HG03097 (cell line): ENCODE measurements around the gene CFAP74.
A peak's percentile ranks its signal among the peaks of the same experiment; 100 is the strongest.
"Not testable (repeated sequence)": the region's sequence is repeated elsewhere in the genome, so short reads cannot be mapped to it uniquely, and the experiment has no call there.

ENCODE experiments used
- ATAC-seq: cut with Tn5 transposase; IDR thresholded peaks from one replicate; pipeline ENCODE4 v1.9.1; 2021; ENCODE audit not compliant: unreplicated experiment, low FRiP score

The CFAP74 gene

DNA sequence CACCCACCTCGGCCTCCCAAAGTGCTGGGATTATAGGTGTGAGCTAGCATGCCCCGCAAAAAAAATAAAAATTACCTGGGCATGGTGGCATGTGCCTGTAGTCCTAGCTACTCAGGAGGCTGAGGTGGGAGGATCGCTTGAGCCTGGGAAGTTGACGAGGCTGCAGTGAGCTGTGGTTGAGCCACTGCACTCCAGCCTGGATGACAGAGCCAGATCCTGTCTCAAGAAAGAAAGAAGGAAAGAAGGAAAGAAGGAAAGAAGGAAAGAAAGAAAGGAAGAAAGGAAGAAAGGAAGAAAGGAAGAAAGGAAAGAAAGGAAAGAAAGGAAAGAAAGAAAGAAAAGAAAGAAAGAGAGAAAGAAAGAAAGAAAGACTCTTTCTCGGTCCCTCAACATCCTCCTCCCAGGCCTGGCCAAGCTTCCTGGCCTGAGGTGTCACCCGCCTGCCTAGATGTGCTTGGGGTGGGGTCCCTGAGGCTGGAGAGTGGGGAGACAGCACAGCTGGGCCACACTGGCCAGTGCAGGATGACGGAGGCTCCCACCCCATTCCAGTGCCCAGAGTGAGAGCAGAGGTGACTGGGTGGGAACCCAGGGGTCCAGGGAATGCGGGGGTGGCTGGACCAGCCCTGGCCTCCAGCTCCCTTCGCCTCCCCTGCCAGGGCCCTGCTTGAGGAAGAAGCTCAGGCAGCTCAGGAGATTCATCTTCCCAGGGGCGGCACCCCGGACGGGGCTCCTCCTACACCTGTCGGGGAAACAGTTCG lies 102.5 kb downstream of the CFAP74 start:
- ATAC-seq = no peak

DNA sequence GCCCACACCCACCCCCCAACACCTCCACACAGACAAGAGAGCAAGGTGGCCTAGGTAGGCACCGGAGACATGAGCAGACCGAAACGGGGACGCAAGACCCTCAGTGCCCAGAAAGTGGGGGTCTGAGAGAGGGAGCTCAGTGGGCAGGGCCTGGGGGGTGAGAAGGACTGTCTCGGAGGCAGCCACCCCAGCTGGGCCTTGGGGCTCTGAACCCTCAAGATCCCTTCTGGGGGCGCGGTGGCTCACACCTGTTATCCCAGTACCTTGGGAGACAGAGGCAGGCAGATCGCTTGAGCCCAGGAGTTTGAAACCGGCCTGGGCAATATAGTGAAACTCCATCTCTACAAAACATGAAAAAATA lies 103.6 kb downstream of the CFAP74 start:
- no peak for ATAC-seq

- ATAC-seq = no peak
Measured at GRCh38 chr1:1899266-1899966, 104.2 kb downstream of the CFAP74 start.

DNA sequence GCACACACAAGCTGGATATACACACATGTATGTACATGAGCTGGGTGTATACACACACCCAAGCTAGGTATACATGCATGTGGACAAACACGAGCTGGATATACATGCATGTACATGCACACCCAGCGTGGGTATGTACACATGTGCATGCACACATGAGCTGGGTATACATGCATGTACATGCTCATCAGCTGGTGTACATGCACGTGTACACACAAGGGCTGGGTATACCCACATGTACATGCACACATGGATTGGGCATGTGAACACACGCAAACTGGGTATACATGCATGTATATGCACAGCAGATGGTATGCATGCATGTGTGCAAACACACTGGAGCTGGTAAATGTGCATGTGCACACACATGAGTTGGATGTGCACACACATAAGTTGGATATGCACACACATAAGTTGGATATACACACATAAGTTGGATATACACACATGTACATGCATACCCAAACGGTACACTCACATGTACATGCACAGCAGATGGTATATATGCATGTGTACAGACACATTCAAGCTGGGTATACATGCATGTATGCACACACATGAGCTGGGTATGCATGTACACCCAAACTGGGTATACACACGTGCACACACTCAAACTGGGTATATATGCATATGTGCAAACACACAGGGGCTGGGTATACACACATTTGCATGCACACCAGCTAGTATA lies 105.2 kb downstream of the CFAP74 start:
- ATAC-seq = no peak

DNA sequence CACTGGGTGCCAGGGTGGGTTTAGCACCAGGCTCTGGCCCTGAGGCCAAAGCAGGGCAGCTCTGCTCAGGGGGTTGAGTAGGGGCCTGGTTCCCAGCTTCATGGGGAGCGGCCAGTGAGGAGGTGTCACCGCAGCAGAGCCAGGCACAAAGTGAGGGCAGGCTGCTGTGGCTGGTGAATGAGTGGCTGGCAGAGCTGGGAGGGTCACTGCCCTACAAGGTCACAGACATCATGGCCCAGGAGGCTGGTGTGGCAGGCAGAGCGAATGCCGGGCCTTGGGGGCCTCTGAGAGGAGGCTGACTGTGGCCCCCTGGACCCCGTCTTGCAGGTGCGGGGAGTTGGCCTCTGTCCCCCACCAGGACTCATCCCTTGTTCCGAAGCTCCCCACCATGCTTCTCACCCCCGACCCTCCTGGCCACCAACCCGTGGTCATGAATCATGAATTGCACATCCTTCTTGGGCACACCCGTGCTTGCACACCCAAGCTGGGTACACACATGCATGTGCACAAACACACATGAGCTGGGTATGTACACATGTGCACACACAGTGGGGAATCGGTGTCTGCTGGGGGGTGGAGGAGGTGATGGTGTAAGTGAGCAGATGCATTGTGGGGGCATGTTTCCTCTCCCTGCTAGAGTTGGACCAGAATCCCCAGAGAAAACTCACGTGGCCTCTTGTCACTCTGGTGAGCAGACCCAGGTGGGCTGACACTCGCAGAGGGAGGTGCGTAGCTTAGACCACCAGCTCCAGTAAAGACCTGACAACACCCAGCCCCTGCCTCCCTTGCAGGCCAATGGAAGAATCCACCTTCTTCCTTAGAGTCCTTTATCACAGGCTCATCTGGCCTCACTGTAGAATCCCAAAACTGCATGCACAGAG lies 107.9 kb downstream of the CFAP74 start:
- ATAC-seq = no peak

- ATAC-seq = no peak
Measured at GRCh38 chr1:1895060-1895418, 108.5 kb downstream of the CFAP74 start.

GRCh38 chr1:1894354-1895059 lies 109.1 kb downstream of the CFAP74 start:
- no peak for ATAC-seq

DNA sequence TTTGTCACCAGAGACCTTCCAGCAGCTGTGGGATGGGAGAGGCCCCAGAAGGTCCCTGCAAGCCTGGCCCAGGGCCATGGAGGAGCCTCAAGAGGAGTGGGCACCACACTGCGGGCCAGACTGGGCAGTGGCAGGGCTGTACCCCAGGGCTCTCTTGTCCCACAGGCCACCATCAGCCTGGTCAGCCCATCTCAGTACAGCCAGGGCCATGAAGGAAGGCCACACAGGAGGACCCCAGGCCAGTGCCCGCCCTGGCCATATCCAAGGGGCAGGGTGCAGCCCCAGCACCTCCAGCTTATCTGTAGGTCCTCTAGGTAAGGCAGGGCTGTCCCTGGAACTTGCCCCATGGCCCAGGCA lies 109.6 kb downstream of the CFAP74 start:
- ATAC-seq = no peak

GRCh38 chr1:1893291-1893985 lies 110.1 kb downstream of the CFAP74 start:
- ATAC-seq = no peak

DNA sequence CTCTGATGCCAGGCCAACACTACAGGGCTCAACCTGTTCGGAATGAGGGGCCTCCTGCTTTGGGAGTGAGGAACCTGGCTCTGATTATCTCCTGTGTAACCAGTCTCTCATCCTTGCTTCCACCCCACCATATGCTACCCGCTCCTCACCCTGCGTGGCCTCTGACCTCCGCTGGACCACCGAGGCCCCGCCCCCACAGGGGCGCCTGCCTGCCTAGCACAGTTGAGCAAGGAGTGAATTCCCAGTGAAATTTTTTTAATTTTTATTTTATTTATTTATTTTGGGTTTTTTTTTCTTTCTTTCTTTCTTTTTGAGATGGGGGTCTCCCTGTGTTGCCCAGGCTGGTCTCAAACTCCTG lies 110.8 kb downstream of the CFAP74 start:
- ATAC-seq = no peak

DNA sequence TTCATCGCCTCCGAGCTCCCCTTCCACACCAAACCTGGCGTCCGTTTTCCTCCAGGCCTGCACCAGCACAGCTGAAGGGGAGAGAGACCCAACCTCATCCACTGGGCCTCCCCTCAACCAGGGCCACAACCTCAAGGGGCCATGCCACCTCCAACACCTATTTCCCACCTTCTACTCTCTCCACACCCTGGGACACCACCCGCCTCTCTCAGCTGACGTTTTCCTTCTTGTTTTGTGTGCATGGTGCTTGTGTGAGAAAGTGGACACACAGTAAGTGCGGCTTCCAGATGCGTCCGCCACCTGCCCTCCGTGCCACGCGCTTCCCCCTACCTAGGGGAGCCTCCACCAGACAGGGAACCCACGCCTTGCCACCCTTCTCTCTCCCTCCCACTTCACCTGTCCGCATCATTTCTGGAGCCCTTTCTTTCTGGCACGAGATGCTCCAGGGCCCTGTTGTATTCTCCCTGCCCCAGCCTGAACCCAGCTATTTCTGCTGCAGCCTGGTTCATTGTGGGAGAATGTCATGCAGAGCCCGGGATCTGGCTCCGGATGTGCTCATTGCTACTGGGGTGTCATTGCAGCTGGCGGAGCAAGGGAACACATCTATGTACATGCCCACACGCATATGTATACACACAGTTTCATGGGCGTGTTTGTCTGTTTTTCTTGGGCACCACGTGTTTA lies 111.4 kb downstream of the CFAP74 start:
- ATAC-seq = no peak

- ATAC-seq = no peak
Measured at GRCh38 chr1:1891349-1892078, 112.1 kb downstream of the CFAP74 start.

DNA sequence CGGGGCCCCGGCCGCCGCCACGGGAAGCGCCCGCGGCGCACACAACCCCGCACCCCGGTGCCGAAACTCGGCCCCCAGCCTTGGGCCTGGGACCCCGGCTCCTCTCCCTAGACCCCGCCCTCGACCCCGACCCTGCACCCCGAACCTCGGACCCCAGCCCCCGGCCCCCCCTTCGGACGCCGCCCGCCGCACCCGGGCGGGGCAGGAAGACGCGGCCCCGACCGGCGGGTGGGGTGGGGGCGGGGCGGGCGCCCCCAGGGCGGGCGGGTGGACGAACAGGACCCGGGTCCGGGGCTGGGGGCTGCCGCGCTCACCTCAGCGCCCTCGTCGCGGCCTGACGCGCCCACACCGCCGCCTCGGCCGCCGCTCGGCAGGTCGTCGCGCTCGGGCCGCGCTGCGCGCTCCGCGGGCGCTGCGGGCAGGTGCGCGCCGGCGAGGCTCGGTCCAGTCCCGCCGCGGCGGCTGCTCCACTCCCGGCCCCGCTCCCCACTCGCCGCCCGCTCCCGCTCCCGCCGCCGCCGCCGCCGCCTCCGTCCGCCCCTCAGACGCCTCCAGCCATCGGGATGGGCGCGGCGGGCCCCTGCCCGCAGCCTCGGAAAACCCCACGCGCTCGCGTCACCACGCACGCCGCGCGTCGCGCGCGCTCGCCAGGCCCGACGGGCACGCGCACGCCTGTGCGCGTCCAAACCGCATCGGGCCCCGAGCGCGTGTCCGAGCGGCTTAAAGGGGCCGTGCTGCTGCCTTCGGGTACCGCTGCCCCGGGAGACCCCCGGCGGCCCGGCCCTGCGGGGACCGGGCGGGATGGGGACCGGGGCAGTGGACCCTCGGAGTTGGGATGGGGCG lies 112.9 kb downstream of the CFAP74 start, which contains the start of gene GNB1:
TSS of gene GNB1 (minus strand) at position 582 of the 843 bp plus-strand sequence. CDS start 65,634 bp downstream, outside the sequence.
- peak; percentile 62 for ATAC-seq

DNA sequence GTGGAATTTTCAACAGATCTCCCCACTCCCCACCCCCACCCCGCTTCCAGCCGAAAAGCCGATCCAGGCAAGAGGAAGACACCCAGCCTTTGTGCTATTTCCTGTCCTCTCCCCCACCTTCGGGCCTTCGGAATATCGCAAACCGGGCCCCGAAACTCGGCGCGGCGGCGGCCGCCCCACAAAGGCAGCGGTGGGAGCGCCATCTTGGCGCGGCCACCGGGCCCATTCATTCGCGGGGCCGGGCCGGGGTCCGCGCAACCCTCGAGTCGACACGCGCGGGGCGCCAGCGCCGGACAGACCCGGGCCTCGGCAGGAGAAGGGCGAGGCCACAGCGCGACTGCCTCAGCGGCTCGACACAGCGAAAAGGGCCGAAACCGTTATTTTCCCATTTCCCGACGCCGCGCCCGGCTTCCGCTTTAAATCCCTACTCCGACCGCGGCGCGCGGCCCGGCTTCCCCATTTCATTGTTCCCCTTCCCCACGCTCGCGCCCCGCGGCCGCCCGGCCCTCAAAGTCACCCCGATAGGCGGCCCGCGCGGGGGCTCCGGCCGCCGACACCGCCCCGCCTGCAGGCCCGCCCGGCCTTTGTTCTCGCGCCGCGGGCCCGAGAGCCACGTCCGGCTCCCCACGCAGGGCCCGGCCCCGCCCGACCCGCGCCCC lies 113.6 kb downstream of the CFAP74 start:
- ATAC-seq = peak; percentile 39

DNA sequence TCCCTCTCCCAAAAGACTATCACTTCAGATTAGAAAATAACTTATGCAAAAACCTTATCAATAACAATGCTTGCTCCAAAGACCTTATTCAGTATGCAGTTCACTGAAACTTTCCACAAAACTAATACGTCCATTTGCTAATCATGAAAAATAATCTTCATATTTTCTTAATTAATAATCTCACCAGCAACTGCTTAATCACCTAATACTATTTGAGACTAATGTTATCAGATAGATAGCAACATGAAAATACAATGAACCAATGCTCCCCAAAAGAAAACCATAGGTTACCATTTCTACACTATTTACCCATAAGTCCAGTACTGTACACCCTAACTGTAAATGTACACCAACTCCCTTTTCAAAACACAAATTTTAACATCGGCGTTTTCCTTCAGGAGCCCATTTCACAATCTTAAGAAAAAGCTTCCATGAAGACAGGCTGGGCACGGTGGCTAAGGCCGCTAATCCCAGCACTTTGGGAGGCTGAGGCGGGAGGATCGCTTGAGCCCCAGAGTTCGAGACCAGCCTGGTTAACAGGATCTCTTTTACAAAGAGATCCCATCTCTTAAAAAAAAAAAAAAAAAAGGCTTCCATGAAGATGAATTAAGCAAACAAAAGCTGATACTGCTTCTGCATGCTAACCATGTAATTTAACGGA lies 114.4 kb downstream of the CFAP74 start:
- no peak for ATAC-seq

GRCh38 chr1:1883890-1884289 lies 119.7 kb downstream of the CFAP74 start:
- ATAC-seq = not testable (repeated sequence)
